ENCODE results near the gene ZC2HC1B.
A peak's percentile ranks its signal among the peaks of the same experiment; 100 is the strongest.
"Not testable (repeated sequence)": the region's sequence is repeated elsewhere in the genome, so short reads cannot be mapped to it uniquely, and the experiment has no call there.

Gene ZC2HC1B

DNA sequence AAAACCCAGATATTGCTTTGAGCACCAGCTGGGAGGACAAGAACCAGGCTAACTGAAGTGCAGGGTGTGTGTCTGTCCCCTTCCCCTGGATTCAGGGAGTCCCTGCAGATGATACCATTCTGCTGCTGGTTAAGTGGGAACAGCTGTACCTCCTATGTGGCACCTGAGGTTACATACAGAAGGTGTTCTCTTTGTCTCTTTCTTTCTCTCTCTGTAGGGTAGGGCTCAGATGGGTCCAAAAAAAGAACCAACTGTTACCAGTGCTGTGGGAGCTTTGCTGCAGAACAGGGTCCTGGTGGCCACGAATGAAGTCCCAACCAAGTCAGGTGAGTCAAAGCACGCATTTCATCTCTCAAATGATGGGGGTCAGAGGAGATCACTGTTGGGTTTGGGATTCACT lies 38.6 kb downstream of the ZC2HC1B start:
- Mint-ChIP-seq H3K36me3 (ENCODE audit: low read depth) (peaks cover 4% of the 10 kb centered on the region), H3K27me3 (ENCODE audit: low read depth) (peaks cover 3% of the 10 kb centered on the region), H3K27ac (peak overlapping the region; percentile 99 to 100 (median 99)), H3K9me3 (peaks cover 8% of the 10 kb centered on the region), H3K4me1 (peaks cover 33% of the 10 kb centered on the region), H3K4me3 (peak overlapping the region in 1 of 3 experiments; percentile 3)
- TF ChIP-seq, protein P1, sequence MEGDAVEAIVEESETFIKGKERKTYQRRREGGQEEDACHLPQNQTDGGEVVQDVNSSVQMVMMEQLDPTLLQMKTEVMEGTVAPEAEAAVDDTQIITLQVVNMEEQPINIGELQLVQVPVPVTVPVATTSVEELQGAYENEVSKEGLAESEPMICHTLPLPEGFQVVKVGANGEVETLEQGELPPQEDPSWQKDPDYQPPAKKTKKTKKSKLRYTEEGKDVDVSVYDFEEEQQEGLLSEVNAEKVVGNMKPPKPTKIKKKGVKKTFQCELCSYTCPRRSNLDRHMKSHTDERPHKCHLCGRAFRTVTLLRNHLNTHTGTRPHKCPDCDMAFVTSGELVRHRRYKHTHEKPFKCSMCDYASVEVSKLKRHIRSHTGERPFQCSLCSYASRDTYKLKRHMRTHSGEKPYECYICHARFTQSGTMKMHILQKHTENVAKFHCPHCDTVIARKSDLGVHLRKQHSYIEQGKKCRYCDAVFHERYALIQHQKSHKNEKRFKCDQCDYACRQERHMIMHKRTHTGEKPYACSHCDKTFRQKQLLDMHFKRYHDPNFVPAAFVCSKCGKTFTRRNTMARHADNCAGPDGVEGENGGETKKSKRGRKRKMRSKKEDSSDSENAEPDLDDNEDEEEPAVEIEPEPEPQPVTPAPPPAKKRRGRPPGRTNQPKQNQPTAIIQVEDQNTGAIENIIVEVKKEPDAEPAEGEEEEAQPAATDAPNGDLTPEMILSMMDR (IDR thresholded peaks at IDR 0.05; ENCODE audit: unreplicated experiment in 3 of 3): no peak

DNA sequence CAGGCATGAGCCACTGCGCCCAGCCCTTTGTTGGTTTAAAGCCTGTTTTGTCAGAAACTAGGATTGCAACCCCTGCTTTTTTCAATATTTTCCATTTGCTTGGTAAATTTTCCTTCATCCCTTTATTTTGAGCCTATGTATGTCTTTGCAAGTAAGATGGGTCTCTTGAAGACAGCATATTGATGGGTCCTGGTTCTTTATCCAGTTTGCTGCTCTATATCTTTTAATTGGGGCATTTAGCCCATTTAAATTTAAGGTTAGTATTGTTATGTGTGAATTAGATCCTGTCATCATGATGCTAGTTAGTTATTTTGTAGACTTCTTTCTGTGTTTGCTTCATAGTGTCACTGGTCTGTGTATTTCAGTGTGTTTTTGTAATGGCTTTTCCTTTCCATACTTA lies 46.8 kb downstream of the ZC2HC1B start:
- H3K27ac Mint-ChIP-seq: no peak overlapping the region
- no peak overlapping the region for H3K4me3 Mint-ChIP-seq
- H3K4me1 Mint-ChIP-seq: no peaks in the 10 kb centered on the region
- peaks cover 43% of the 10 kb centered on the region for H3K9me3 Mint-ChIP-seq
- no peaks in the 10 kb centered on the region for H3K27me3 Mint-ChIP-seq (ENCODE audit: low read depth)
- TF ChIP-seq, protein P1 (IDR thresholded peaks at IDR 0.05; ENCODE audit: unreplicated experiment in 3 of 3): no peak
- peaks cover 35% of the 10 kb centered on the region for H3K36me3 Mint-ChIP-seq (ENCODE audit: low read depth)

DNA sequence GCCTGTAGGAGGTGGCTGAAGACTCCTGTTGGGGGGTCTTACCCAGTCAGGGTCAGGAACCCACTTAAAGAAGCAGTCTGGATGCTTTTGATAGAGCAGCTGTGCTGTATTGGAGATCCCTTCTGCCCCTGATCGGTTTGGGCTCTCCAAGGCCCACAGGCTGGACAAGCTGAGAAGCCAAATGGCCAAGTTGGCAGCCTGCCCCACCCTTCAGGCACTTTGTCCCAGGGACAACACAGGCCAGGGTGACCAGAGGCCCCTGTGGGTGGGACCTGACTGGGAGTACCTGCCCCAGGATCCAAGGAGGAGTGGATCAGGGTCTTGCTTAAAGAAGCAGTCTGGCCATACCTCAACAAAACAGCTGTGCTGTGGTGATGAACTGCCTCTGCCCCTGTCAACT lies 48.4 kb downstream of the ZC2HC1B start:
- H3K27ac Mint-ChIP-seq: no peak overlapping the region

DNA sequence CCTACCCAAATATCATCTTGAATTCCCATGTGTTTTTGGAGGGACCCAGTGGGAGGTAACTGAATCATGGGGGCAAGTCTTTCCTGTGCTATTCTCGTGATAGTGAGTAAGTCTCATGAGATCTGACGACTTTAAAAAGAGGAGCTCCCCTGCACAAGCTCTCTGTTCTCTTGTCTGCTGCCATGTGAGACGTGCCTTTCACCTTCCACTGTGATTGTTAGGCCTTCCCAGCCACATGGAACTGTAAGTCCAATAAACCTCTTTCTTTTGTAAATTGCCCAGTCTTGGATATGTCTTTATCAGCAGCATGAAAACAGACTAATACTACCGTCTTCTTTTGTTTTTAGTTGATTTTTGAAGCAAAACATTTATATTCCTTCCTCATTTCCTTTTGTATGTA lies 52.8 kb downstream of the ZC2HC1B start:
- H3K27me3 Mint-ChIP-seq (ENCODE audit: low read depth); H3K4me1 Mint-ChIP-seq; H3K4me3 Mint-ChIP-seq; H3K27ac Mint-ChIP-seq: not testable (repeated sequence)
- Mint-ChIP-seq H3K9me3 (peaks cover 29% of the 10 kb centered on the region), H3K36me3 (ENCODE audit: low read depth) (peaks cover 31% of the 10 kb centered on the region)

More for the DNA sequence above, 48.4 kb downstream of the ZC2HC1B start:
- TF ChIP-seq, protein P1 (IDR thresholded peaks at IDR 0.05; ENCODE audit: unreplicated experiment in 3 of 3): no peak
- H3K9me3 Mint-ChIP-seq: peaks cover 47% of the 10 kb centered on the region
- H3K4me1 Mint-ChIP-seq: no peaks in the 10 kb centered on the region
- no peaks in the 10 kb centered on the region for H3K27me3 Mint-ChIP-seq (ENCODE audit: low read depth)
- H3K4me3 Mint-ChIP-seq: no peak overlapping the region
- H3K36me3 Mint-ChIP-seq (ENCODE audit: low read depth): peaks cover 44% of the 10 kb centered on the region

DNA sequence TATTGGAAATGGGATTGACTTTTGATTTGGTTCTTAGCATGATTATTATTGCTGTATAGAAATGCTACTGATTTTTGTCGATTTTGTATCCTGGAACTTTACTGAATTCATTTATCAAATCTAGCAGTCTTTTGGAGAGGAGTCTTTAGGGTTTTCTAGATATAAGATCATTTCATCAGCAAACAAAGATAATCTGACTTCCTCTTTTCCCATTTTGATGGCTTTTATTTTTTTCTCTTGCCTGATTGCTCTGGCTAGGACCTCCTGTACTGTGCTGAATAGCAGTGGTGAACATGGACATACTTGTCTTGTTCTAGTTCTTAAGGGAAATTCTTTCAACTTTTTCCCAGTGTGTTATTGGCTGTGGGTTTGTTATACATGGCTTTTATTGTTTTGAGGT lies 64.6 kb downstream of the ZC2HC1B start:
- H3K9me3 Mint-ChIP-seq: peaks cover 44% of the 10 kb centered on the region
- TF ChIP-seq, protein P1 (IDR thresholded peaks at IDR 0.05; ENCODE audit: unreplicated experiment in 3 of 3): no peak
- no peak overlapping the region for H3K4me3 Mint-ChIP-seq
- H3K27ac Mint-ChIP-seq: no peak overlapping the region
- no peaks in the 10 kb centered on the region for H3K36me3 Mint-ChIP-seq (ENCODE audit: low read depth)
- H3K27me3 Mint-ChIP-seq (ENCODE audit: low read depth): no peaks in the 10 kb centered on the region
- no peaks in the 10 kb centered on the region for H3K4me1 Mint-ChIP-seq

DNA sequence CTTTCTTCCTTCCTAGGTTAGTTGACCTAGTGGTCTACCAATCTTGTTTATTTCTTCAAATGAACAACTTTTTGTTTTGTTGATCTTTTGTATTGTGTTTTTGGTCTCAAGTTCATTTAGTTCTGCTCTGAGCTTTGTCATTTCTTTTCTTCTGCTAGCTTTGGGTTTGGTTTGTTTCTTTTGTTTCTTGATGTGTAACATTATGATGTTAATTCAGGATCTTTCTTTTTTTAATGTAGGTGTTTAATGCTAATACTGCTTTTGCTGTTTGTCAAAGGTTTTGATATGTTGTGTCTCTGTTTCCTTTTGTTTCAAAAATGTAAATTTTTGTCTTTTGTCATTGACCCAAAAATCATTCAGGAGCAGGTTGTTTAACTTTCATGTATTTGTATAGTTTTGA lies 65.7 kb downstream of the ZC2HC1B start:
- Mint-ChIP-seq H3K9me3 (peaks cover 43% of the 10 kb centered on the region), H3K4me1 (peaks cover 9% of the 10 kb centered on the region), H3K4me3 (no peak overlapping the region), H3K36me3 (ENCODE audit: low read depth) (no peaks in the 10 kb centered on the region), H3K27me3 (ENCODE audit: low read depth) (no peaks in the 10 kb centered on the region), H3K27ac (no peak overlapping the region)
- TF ChIP-seq, protein P1 (IDR thresholded peaks at IDR 0.05; ENCODE audit: unreplicated experiment in 3 of 3): no peak
